ENCODE measurements around the gene JARID2. TPM values are rescaled to one million over a fixed set of nuclear protein-coding genes. Genes with fewer than 3 reads are reported as not detected.

JARID2 gene
- total RNA-seq, 1 donor from 2014 or later = 24.2 TPM

- H3K4me1 Mint-ChIP-seq (ENCODE audit: low read depth, unreplicated experiment) = peaks cover 9% of the 10 kb centered on the region
- peaks cover 4% of the 10 kb centered on the region for H3K36me3 ChIP-seq (ENCODE audit: insufficient read depth, low read length)
- peaks cover 37% of the 10 kb centered on the region for H3K36me3 Mint-ChIP-seq (ENCODE audit: low read depth, unreplicated experiment)
- TF ChIP-seq EZH2 (IDR thresholded peaks at IDR 0.05; ENCODE audit: insufficient read depth, low read length) (no peak), CTCF (IDR thresholded peaks at IDR 0.05; ENCODE audit: insufficient read depth, low read depth, low read length) (no peak)
- H3K27me3 ChIP-seq (ENCODE audit: insufficient read depth, low read length) = no peaks in the 10 kb centered on the region
- no peak overlapping the region for H3K4me3 ChIP-seq (ENCODE audit: insufficient read depth, low read depth, low read length)
- H2AFZ ChIP-seq (ENCODE audit: low read depth, low read length) = no peak overlapping the region
- no peaks in the 10 kb centered on the region for H3K4me1 ChIP-seq (ENCODE audit: insufficient read depth, low read length)
- H3K9me3 ChIP-seq (ENCODE audit: insufficient read depth, low read depth, low read length) = peaks cover 5% of the 10 kb centered on the region
- H3K9me3 Mint-ChIP-seq (ENCODE audit: unreplicated experiment) = peaks cover 7% of the 10 kb centered on the region
- no peaks in the 10 kb centered on the region for H3K79me2 ChIP-seq (ENCODE audit: insufficient read depth, low read length)
- H3K9ac ChIP-seq (ENCODE audit: low read length) = no peak overlapping the region
- DNase-seq (ENCODE audit: low read depth) (no peak), FAIRE-seq (no peak)
- no peak overlapping the region for H3K27ac ChIP-seq (ENCODE audit: low read depth, low read length)
- no peak overlapping the region for H3K4me2 ChIP-seq (ENCODE audit: low read length)
- no peak overlapping the region for H3K27ac Mint-ChIP-seq (ENCODE audit: unreplicated experiment)
- no peaks in the 10 kb centered on the region for H4K20me1 ChIP-seq (ENCODE audit: insufficient read depth, low read length)
- H3K27me3 Mint-ChIP-seq (ENCODE audit: low read depth, unreplicated experiment) = no peaks in the 10 kb centered on the region
- H3K4me3 Mint-ChIP-seq (ENCODE audit: unreplicated experiment) = no peak overlapping the region
Measured at GRCh38 chr6:15528870-15529269, 283.0 kb downstream of the JARID2 start.

GRCh38 chr6:15530411-15530810, 284.5 kb downstream of the JARID2 start:
- peaks cover 8% of the 10 kb centered on the region for H3K9me3 Mint-ChIP-seq (ENCODE audit: unreplicated experiment)
- H3K4me1 Mint-ChIP-seq (ENCODE audit: low read depth, unreplicated experiment) = peaks cover 9% of the 10 kb centered on the region
- no peak overlapping the region for H3K9ac ChIP-seq (ENCODE audit: low read length)
- no peaks in the 10 kb centered on the region for H3K27me3 Mint-ChIP-seq (ENCODE audit: low read depth, unreplicated experiment)
- no peak overlapping the region for H3K4me3 ChIP-seq (ENCODE audit: insufficient read depth, low read depth, low read length)
- no peaks in the 10 kb centered on the region for H4K20me1 ChIP-seq (ENCODE audit: insufficient read depth, low read length)
- peaks cover 2% of the 10 kb centered on the region for H3K36me3 ChIP-seq (ENCODE audit: insufficient read depth, low read length)
- no peak overlapping the region for H2AFZ ChIP-seq (ENCODE audit: low read depth, low read length)
- no peak for DNase-seq (ENCODE audit: low read depth)
- H3K4me1 ChIP-seq (ENCODE audit: insufficient read depth, low read length) = no peaks in the 10 kb centered on the region
- TF ChIP-seq CTCF (IDR thresholded peaks at IDR 0.05; ENCODE audit: insufficient read depth, low read depth, low read length) (no peak), EZH2 (IDR thresholded peaks at IDR 0.05; ENCODE audit: insufficient read depth, low read length) (no peak)
- H3K27ac Mint-ChIP-seq (ENCODE audit: unreplicated experiment) = peak overlapping the region; percentile 59
- peaks cover 5% of the 10 kb centered on the region for H3K9me3 ChIP-seq (ENCODE audit: insufficient read depth, low read depth, low read length)
- peaks cover 27% of the 10 kb centered on the region for H3K36me3 Mint-ChIP-seq (ENCODE audit: low read depth, unreplicated experiment)
- no peaks in the 10 kb centered on the region for H3K79me2 ChIP-seq (ENCODE audit: insufficient read depth, low read length)
- H3K27me3 ChIP-seq (ENCODE audit: insufficient read depth, low read length) = no peaks in the 10 kb centered on the region
- no peak for FAIRE-seq
- H3K4me2 ChIP-seq (ENCODE audit: low read length) = no peak overlapping the region
- no peak overlapping the region for H3K27ac ChIP-seq (ENCODE audit: low read depth, low read length)
- H3K4me3 Mint-ChIP-seq (ENCODE audit: unreplicated experiment) = no peak overlapping the region

GRCh38 chr6:15531973-15532372, 286.1 kb downstream of the JARID2 start:
- Histone ChIP-seq H3K4me1 (ENCODE audit: insufficient read depth, low read length) (no peaks in the 10 kb centered on the region), H3K79me2 (ENCODE audit: insufficient read depth, low read length) (no peaks in the 10 kb centered on the region), H3K36me3 (ENCODE audit: insufficient read depth, low read length) (peaks cover 2% of the 10 kb centered on the region), H3K9ac (ENCODE audit: low read length) (no peak overlapping the region), H3K4me3 (ENCODE audit: insufficient read depth, low read depth, low read length) (no peak overlapping the region), H3K9me3 (ENCODE audit: insufficient read depth, low read depth, low read length) (peaks cover 5% of the 10 kb centered on the region), H2AFZ (ENCODE audit: low read depth, low read length) (no peak overlapping the region), H3K27ac (ENCODE audit: low read depth, low read length) (no peak overlapping the region), H4K20me1 (ENCODE audit: insufficient read depth, low read length) (no peaks in the 10 kb centered on the region), H3K4me2 (ENCODE audit: low read length) (no peak overlapping the region), H3K27me3 (ENCODE audit: insufficient read depth, low read length) (no peaks in the 10 kb centered on the region)
- H3K27ac Mint-ChIP-seq (ENCODE audit: unreplicated experiment) = no peak overlapping the region
- DNase-seq (ENCODE audit: low read depth) = no peak
- no peak overlapping the region for H3K4me3 Mint-ChIP-seq (ENCODE audit: unreplicated experiment)
- peaks cover 8% of the 10 kb centered on the region for H3K9me3 Mint-ChIP-seq (ENCODE audit: unreplicated experiment)
- peaks cover 10% of the 10 kb centered on the region for H3K4me1 Mint-ChIP-seq (ENCODE audit: low read depth, unreplicated experiment)
- H3K36me3 Mint-ChIP-seq (ENCODE audit: low read depth, unreplicated experiment) = peaks cover 20% of the 10 kb centered on the region
- TF ChIP-seq CTCF (IDR thresholded peaks at IDR 0.05; ENCODE audit: insufficient read depth, low read depth, low read length) (no peak), EZH2 (IDR thresholded peaks at IDR 0.05; ENCODE audit: insufficient read depth, low read length) (no peak)
- no peak for FAIRE-seq
- H3K27me3 Mint-ChIP-seq (ENCODE audit: low read depth, unreplicated experiment) = no peaks in the 10 kb centered on the region
